ENCODE measurements around the gene STIL.
A peak's percentile ranks its signal among the peaks of the same experiment; 100 is the strongest.
"Not testable (repeated sequence)": the region's sequence is repeated elsewhere in the genome, so short reads cannot be mapped to it uniquely, and the experiment has no call there.

The STIL gene

DNA sequence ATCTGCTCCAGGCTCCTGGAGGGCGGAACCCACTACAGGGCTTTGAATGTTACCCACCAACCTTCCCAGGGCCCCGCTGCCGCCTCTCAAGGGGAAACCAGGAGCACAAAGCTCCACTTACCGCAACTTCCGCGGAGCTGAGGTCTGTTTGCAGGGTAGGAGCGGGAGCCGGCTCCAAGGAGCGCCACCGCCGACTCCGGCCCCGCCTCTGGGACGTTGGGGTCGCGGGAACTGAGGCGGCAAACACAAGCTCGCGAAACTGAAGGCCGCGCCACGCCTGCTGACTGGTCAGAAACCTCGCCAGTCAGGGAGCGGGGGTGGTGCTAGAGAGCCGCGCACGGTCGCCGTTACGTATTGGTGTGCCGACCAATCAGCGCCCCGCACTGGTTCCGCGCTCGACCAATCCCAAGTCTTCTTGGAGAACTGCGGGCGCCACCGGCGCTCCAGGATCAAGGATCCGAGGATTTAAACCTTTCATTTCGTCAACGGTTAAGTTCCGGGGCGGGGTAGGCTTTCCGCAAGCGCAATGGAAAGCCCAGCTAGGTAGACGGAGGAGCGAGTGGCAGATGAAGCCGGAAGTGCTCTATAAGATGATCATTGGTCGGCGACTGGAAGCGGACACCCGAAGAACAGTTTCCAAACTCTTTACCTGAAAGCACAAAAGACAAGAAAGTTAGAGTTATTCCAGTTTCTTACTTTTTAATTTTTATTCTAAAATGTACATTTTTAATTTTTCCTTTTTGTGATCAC is at the start of gene STIL:
STIL (minus strand) TSS at position 233 of the 750 bp plus-strand sequence. CDS start 3,828 bp downstream, outside the sequence.
- DNase-seq, result peak; percentile 99

DNA sequence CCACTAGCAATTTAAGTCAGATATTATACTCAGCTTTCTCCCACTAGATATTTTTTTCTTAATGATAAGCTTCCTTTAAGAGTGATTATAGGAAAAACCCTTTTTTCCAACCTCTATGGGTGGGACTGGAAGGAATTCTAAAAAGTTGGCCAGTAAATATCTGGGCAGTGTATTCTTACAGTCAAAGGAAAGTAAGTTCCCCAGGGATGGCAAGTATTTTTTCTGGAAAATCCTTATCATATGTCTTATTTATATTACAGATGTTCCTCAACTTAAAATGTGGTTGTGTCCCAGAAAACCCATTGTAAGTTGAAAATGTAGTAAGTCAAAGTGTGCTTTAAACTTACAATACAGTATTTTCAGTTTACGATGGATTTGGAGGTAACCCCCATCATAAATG is 48.9 kb upstream of the STIL start:
- DNase-seq, result no peak

- no peak for DNase-seq
These were observed 47.4 kb upstream of the STIL start for GRCh38 chr1:47361380-47361779.

DNA sequence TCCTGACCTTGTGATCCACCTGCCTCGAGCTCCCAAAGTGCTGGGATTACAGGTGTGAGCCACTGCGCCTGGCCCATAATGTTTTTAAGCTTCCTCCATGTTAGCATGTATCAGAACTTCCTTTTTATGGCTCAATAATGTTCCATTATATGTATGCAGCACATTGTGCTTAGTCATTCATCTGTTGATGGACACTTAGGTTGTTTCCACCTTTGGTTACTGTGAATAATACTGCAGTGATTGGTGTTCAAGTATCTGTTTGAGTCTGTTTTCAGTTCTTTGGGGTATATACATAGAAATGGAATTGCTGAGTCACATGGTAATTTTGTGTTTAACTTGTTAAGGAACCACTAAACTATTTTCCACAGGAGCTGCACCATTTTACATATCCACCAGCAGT is 37.4 kb upstream of the STIL start:
- DNase-seq, result no peak

DNA sequence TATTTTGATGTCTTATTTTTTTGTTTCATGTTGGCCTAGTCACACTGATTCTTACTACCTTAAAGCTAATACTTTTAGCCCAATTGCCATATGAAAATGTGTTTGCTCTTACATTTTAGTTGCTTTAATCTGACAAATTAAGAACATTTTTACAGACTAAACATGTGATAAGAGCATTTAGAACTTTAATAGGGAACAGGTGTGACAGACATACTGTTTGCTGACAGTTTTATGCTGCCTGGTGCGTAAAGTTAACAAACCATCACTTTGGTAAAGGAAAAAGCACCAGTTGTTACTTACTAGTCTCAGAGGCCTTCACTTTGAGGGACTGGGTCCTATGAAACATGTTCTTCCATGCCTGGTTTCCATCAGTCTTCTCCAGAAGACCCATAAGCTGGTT is 34.3 kb upstream of the STIL start:
- DNase-seq, result no peak

DNA sequence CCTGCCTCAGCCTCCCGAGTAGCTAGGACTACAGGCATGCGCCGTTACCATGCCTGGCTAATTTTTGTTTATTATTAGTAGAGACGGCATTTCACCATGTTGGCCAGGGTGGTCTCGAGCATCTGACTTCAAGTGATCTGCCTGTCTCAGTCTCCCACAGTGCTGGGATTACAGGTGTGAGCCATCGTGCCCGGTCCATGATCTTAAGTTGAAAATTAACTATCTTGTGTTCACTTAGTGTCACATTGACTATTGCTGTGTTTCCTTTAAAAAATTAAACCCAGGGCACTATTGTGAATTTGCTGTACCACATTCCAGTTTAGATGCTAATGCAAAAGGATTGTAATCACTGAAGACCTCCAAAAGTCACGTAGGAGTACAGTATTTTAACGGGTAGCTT is 33.8 kb upstream of the STIL start:
- no peak for DNase-seq

DNA sequence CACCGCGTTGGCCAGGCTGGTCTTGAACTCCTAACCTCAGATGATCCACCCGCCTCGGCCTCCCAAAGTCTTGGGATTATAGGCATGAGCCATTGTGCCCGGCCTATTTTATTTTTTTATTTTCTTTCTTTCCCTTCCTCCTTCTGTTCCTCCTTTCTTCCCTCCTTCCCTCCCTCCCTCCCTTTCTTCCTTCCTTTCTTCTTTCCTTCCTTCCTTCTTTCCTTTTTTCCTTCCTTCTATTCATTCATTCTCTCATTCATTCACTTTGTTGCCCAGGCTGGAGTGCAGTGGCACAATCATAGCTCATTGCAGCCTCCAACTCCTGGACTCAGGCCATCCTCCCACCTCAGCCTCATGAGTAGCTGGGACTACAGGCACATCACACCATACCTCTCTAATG is 33.0 kb upstream of the STIL start:
- not testable (repeated sequence) for DNase-seq

DNA sequence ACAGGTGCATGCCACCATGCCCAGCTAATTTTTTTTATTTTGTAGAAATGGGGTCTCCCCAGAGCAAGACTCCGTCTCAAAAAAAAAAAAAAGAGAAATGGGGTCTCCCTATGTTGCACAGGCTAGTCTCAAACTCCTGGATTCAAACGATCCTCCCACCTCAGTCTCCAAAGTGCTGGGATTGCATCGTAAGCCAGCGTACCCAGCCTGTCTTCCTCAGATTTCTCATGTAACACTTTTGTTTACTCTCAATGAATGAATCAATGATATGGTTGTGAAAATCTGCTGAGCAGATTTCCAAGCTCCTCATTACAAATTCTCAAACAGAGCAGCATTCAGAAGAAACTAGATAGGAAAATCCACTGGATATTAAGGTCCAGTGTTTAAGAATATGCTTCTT is 26.3 kb upstream of the STIL start:
- DNase-seq, result no peak

DNA sequence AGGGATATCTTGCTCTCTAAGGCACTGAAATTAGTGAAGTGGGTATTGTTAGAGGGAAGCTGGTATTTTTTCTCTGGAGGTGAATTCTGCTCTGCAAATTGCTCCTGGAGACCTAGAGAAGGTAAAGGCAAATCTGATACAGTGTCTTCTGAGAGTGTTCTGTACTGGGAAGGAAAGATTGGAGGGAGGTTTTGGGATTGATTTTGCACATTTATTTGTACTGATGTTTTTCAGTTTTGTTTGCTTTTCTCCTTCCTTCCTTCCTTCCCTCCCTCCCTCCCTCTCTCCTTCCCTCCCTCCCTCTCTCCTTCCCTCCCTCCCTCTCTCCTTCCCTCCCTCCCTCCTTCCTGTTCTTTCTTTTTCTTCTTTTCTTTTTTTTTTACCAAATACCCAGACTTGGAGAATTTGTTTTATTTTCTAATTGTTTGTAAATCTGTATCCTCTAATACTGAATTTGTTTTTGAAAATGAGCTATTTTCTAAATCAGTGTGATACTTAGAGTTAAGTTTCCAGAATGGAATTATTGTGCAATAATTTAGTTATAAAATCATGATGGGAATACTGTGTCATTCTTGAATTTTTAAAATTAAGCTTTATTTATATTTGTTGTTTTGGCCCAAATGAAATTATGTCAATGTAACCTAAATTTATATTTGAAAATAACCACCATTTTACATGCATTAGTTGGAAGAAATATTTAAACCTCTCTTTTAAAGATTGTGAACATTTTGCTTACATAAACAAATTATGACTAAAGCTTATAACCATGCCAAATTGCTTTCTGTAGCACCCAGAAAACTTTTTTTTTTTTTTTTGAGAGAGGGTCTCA is 24.5 kb upstream of the STIL start:
- no peak for DNase-seq

DNA sequence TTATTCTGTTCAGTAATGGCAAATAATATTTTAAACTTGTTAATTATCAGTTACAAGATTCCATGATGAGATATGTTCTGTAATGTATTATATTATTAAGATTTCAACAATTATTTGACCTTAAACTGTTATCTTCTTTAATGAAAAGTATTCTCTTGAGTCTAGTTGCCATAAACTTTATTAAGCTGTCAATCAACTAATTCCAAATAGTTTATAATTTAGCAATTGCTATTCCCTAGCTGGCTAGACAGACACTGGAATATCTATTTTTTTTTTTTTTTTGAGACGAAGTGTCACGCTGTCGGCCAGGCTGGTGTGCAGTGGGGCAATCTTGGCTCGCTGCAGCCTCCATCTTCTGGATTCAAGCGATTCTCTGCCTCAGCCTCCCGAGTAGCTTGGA is 23.4 kb upstream of the STIL start:
- DNase-seq, result no peak

DNA sequence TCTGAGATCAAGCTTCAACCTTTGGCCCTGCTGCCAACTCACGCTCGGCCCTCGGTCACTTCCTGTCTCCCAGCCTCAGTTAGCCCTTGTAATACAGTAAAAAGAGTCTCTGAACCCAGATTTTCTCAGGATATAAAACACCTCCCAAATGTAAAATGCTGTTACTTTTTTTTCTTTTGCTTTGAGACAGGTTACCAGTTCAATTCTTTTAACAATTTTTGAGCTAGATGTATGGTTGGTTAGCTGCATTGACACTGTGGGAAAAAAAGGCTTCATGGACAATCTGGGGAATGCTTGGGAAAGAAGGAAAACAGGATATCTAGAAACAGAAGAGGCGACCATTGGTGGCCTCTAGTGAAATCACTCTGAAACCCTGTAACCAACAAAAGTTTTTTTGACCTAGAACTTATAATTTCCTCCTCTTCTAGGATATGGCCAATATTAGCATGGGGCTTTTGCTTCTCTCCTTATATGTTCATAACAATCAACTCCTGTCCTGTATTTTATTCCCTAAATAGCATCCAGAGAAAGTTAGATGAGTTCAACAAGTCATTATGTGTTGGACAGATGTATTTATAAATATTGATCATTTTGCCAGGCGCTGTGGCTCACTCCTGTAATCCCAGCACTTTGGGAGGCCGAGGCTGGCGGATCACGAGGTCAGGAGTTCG is 21.0 kb upstream of the STIL start:
- DNase-seq, result no peak

DNA sequence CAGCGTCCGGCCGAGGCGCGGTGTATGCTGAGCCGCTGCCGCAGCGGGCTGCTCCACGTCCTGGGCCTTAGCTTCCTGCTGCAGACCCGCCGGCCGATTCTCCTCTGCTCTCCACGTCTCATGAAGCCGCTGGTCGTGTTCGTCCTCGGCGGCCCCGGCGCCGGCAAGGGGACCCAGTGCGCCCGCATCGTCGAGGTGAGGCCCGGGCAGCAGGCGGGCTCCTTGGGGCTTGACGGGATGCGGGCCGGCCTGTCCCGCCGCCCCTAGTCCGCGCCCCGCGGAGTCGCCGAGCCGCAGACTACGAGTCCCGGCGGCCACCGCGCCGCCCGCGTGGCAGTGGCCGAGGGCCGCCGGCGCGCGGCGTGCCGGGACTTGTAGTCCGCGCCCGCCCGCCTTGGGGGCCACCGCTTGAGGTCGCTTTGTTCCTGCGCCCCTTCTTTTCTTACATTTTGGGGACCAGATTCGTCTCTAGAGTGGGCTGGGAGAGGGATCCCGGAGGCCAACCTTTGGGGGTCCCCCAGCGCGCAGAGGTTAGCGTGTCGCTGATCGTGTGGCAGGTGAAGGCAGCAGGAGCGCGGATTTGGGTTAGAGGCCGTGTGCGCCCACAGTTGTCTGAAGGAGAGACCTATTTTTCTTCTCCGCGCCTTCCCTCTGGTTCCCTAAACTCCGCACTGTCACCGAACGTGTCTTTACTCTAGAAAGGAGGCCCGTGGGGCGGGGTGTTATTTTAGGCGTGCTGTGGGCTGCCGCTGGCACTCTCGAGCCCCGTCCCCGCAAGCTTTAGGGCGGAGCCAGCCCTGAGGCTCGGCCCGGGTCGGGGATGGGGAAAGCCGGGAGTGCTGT is 20.2 kb upstream of the STIL start:
- peak; percentile 48 for DNase-seq

GRCh38 chr1:47333578-47333921 is 19.6 kb upstream of the STIL start, which contains the start of gene CMPK1:
CMPK1 (plus strand) TSS chr1:47333790; CDS start chr1:47333946, 156 bp downstream.
- peak; percentile 88 for DNase-seq

GRCh38 chr1:47332779-47333577 is 19.0 kb upstream of the STIL start:
- no peak for DNase-seq

- DNase-seq, result no peak
These were observed 17.9 kb upstream of the STIL start for GRCh38 chr1:47331875-47332274.

GRCh38 chr1:47330212-47330611 is 16.3 kb upstream of the STIL start:
- no peak for DNase-seq

GRCh38 chr1:47328992-47329391 is 15.0 kb upstream of the STIL start:
- no peak for DNase-seq

- DNase-seq, result no peak
These were observed 12.3 kb upstream of the STIL start for GRCh38 chr1:47326271-47326670.

DNA sequence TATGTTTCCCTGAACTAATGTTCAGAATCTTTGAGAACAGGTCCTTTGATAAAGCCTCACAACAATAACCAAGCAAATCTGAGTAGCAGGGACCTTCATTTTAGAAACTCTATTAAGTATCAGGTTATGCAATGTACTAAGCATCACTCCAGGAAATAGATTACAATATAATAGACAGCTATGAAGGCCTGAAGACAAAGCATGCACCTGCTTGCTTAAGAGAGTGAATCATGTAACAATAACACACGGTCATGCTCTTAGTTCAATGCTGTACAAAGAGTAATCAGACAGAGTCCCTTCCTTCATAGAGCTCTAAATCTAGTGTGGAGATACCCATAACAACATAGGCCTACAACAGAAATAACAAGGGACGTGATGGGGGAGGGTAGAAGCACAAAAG is 11.6 kb upstream of the STIL start:
- DNase-seq, result no peak

DNA sequence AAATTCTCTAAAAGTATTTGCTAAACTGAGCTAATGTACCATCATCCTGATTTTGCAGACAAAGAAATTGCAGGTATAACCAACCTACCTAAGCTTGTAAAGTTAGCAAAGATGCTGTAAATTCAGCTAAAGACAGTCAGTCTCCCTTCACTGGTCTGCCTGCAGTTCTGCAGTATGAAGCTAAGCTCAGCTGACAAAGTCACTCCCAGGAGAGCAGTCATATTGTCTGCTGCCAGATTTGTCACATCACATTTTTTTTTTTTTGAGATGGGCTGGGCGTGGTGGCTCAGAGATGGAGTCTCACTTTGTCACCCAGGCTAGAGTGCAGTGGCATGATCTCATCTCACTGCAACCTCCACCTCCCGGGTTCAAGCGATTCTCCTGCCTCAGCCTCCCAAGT is 10.7 kb upstream of the STIL start:
- no peak for DNase-seq

GRCh38 chr1:47323599-47324031 is 9.7 kb upstream of the STIL start:
- no peak for DNase-seq

DNA sequence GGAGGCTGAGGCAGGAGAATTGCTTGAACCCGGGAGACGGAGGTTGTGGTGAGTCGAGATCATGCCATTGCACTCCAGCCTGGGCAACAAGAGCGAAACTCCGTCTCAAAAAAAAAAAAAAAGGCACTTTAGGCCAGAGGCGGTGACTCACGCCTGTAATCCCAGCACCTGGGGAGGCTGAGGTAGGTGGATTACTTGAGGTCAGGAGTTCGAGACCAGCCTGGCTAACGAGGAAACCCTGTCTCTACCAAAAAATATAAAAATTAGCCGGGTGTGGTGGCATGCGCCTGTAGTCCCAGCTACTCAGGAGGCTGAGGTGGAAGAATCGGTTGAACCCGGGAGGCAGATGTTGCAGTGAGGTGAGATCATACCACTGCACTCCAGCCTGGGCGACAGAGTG is 6.0 kb upstream of the STIL start:
- not testable (repeated sequence) for DNase-seq

All from DMS79 (cell line).